Islet precursor cell (in vitro differentiated cells): Measurements from ENCODE around the gene CRISPLD2.

Experiments
- DNase-seq: peaks from one replicate; pipeline ENCODE4 v3.0.0-alpha.2; 2018

The CRISPLD2 gene

DNA sequence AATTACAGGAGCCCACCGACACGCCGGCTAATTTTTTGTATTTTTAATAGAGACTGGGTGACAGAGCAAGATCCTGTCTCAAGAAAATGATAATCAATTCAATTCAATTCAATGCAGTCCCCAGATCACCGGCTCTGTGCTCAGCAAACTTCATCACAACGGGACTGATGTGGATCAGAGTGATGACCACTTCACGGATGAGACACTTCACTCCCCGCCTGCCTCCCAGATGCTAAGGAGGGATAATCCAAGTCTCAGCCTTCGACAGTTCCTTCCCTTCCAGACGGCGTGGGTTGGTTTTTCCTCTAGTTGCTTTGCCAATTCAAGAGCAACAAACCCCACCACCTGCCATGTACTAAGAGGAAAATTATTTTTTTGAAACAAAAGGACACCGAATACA lies 97.7 kb downstream of the CRISPLD2 start:
- no peak for DNase-seq

DNA sequence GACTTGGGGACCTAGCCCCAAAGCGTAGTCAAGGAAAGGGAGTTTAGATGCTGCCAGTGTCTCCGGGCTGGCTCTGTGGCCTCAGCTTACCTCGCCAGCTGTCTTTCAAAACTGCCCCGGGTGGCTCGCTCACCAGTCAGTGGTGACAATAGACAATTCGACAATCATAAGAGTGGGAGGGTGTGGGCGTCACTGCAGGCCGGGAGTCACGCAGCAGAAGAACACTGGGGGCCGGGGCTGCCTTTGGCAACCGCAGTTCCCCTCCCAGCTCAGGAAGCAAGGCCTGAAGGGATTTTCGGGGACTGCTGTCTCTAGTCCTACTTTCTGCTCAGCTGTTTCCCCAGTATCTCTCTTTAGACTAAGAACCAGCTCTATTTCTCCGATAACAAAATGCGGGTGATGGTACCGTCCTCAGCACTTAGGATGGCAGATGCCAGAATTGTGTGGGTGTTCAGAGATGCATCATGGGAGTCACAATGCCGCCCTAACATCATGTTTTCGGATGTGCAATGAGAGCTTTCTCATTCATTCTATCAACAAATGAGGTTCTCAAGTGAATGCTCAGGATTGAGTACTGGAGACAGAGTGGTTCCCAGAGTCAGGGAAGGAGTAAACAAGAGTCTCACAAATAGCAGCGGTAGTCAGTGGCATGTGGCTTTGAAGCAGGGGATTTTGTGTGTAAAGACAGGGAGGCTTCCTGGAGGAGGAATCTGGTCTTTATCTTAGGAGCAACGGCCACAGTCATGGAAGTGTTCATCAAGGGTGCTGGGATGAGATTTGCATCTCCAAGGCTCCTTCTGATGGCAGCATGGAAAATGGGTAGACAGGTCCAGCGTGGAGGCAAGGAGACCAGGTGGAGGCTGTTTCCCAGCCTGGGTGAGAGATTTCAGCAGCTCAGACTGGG lies 98.5 kb downstream of the CRISPLD2 start:
- DNase-seq: no peak

DNA sequence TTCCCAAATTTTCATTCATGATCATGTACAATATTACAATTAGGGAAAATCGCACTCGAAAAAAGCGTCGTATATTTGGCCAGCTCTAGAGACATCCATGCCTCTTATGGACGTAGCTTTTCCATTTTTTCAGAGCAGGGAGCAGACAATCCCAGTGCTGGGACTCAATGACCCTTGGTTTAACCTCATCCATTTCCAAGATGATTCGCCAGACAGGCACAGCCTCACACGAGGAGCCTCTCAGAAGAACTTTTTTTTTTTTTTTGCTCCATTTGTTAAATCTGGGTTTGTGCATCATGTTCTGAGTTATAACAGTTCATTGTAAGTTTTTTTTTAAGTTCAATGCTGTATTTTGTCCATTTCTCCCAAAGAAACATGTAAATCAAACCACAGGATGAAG lies 99.5 kb downstream of the CRISPLD2 start:
- no peak for DNase-seq

DNA sequence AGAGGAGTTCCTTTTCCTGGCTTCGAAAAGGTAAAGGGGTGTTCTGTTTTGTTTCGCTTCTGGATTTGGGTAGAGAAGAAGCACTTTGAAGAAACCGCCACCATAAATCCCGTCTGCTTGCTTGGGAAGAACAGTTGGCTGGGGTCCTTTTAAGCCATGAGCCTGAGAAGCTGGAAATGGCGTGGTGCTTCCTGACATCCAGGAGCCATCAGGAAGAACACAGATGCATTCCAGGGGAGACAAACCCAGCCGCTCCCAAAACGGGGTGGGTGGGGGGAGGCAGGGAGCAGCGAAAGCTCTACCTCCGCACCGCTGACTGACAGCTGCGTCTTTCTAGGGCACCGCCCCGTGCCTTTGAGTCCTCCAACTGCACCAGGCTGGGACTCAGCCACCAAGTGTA lies 99.9 kb downstream of the CRISPLD2 start:
- DNase-seq: no peak

DNA sequence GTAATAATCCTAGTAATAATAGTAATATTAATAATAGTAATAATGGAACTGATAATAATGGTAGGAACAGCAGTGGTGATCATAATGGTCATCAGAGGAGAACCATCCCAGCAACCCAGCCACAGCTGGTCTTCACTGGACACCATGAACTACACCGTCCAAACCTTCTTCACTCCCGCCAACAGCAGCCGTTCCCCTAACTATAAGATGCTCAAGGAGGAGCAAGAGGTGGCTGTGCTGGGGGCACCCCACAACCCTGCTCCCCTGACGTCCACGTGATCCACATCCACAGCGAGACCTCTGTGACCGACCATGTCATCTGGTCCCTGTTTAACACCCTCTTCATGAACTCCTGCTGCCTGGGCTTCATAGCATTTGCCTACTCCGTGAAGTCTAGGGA lies 100.5 kb downstream of the CRISPLD2 start:
- no peak for DNase-seq

DNA sequence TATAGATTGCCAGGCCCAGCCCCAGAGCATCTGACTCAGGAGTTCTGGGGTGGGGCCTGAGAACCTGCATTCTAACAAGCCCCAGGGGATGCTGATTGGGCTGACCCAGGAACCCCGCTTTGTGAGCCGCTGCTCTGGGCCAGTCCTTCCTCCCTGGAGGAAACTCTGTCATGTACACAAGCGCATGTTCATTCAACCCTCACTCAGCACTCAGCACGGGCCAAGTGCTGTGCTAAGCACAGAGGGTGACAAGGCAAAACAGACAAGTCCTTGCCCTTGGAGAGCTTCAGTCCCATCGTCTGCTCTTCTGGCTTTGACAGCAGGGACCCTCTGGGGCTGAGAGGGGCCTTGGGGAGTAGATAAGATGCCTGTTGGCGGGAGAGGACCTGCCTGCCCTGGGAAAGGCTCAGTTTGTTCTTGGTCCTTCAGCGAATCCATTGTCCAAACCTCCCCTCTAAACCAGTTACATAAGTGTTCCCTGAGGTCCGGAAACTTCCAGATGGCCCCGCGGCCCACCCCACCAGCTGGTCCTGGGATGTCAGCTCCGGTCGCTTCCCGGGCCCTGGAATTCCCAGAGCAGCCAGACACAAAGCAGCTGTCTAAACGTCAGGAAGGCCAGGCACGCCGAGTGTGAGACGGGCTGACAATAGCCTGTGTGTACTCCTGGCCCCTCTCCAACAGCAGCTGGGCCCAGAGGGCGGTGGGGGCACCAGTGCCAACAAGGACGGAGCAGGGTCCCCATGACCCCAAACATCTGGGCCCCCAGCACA lies 102.8 kb downstream of the CRISPLD2 start:
- peak; percentile 78 for DNase-seq

DNA sequence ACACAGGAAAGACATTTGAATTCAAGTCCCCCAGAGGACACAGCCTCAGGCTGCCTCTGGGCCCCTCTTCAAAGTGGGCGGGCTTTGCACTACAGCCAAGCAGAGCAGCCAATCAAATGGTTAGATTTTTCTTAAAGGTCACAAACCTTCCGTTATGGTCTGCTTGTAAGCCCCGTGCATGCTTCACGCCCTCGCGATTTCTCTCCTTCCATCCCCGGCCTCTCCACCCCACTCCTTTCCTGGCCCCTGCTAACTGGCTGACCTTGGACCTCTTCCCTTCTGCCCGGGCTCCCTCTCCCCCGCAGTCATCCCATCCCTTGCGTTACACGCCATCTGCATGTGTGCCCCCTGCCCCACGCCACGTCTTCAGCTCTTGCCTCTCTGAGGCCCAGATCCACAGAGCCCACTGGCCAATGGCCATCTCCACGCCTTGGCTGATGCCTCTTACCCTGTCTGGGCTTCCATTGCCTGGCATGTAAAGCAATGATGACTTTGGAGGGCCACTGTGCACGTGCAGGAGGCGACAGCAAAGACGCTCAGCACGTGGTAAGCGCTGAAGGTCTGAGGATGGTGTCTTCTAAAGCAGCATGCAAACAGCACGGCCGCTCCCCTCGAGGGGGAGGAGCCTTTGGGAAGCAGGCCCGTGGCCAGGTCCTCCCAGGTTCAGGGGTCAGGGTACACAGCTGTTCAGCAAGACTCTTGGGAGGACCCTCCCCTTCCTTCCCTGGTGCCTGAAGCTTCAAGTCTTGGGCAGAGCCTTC lies 104.7 kb downstream of the CRISPLD2 start:
- DNase-seq: no peak

DNA sequence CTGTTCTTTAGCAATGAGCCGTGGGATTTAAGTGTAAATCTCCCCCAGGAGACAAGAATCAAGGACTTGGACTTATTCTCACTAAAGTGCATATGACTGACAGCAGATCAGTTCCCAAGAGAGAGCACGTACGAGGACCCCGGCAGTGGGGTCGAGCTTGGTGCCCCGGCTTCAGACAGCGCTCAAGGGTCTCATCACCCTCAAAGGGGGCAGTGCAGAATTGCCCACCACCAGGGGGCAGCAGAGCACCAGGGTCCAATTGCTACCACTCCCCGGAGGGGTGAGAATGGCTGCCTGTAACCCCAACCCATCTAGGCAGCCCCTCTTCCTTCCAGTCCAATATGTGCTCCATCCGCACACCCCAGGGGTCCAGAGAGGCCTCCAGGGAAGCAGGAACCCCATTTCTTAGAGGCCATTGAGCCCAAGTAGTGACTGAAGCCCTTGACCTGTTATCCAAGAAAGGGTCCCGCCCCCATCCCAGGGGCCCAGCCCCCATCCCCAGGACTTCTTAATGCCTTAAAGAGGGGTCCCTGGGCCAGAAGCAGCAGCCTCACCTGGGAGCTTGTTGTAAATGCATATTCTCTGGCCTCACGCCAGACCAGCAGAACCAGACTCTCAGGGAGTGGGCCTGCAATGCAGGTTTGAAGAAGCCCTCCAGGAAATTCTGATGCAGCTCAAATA lies 105.4 kb downstream of the CRISPLD2 start:
- DNase-seq: no peak

DNA sequence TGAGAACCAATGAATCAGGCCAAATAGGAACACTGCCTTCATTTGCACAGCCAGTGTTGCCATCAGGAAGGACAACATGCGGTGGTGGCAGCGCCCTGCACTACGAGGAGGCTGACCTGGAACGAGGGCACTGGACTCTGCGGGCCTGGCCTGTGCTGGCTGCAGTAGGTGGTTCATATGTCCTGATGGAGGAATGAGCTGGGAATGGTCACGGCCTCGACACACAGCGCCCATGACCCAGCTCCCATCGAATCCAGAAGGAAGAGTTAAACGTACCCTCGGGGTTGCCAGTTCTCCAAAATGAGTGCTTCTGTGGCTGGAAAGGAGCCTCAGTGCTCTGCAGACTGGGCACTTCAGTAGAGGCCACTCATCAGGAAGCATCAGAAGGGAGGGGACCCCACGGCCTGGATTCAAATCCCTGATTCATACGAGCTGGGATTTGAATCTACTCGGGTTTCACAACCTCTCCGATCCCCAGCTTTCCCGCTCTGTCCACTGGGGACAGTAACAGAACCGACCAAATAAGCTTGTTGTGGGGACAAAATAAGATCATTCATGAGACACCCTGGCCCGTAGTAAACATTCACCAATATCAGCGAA lies 106.1 kb downstream of the CRISPLD2 start:
- DNase-seq: no peak

DNA sequence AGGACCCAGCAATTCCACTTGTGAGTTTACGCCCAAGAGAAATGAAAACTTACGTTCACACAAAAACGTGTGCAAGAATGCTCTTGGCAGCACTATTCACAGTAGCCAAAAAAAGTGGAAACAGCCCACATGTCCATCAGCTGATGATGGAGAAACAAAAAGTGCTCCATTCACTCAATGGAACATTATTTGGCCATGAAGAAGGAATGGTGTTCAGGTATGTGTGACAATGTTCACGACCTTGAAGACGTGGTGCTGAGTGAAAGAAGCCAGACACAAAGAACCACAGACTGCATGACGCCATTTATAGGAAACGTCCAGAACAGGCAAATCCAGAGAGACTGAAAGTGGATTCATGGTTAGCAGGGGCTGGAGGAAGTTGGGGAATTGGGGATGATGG lies 106.7 kb downstream of the CRISPLD2 start:
- no peak for DNase-seq

DNA sequence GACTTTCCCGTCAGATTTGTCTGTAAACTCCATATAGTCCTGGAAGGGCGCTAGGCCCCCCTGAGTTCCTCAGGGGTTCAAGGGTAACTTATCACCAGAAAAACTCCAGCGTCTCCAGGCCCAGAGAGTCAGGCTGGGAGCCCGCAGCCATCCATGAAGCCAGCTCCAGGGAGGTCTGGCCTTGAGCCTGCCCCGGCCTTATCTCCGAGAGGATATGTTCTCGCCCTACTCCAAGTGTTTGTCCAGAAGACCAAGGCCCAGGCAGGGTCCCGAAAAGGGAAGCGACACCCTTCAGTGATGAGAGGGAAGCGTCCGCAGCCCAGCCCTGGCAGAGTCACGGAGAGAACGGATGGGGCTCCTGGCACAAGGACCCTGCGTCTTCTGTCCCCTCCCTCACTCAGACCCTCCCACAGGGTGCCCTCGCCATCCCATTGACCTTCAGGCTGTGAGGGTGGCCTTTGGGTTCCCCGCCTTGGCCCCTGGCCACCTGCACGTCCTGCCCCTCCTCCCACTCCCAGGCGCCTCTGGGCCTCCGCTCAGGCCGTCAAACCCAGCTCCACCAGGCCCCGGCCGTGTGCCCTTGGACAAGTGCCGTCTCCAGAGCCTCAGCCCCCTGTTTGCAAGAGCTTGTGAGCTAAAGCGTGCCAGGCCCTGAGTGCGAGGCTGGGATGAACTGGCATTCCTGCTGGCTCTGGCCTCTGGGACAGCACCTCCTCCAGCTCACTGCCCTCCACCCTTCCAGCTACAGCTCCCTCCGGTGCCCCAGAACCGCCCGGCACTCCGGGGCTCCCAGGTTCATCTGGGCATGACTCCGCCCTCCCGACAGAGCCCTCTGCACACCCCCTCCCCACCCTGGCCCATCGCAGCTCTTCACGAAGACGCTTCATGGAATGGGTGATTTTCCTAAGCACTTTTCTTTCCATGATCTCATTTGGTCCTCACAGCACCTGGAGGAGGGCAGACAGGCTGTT lies 108.1 kb downstream of the CRISPLD2 start:
- no peak for DNase-seq

DNA sequence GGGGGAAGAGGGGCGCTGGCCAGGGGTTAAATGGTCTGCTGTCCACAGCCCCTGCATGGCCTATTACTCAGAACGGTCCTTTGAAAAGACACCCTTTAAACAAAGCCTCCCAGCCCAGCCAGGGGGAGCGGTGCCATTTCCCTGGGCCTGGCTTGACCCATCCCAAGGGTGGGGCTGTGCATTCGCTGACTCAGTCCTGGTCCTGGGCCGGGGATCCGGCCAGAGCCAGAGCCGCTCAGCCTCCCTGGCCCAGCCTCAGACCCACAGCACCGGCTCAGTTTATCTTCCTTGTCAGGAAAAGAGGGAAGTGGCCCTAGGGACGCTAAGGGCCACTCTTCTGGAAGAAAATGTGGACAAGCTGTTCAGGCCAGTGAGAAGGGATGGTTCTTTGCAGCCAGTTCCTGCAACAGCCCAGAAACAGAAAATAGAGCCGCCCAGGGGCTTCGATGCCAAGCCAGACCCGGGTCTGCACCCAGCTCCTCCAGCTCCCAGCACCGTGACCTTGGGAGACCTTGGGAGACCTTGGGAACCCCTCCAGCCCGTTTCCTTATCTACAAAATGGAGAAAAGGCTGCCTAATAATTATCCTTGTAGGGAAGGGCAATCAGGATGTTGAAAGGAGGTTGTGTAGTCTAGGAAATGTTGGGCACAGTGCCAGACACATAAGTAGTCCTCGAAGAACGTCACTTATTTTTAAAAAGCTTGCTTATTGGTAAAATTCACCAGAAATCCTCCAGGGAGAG lies 109.1 kb downstream of the CRISPLD2 start:
- DNase-seq: no peak

DNA sequence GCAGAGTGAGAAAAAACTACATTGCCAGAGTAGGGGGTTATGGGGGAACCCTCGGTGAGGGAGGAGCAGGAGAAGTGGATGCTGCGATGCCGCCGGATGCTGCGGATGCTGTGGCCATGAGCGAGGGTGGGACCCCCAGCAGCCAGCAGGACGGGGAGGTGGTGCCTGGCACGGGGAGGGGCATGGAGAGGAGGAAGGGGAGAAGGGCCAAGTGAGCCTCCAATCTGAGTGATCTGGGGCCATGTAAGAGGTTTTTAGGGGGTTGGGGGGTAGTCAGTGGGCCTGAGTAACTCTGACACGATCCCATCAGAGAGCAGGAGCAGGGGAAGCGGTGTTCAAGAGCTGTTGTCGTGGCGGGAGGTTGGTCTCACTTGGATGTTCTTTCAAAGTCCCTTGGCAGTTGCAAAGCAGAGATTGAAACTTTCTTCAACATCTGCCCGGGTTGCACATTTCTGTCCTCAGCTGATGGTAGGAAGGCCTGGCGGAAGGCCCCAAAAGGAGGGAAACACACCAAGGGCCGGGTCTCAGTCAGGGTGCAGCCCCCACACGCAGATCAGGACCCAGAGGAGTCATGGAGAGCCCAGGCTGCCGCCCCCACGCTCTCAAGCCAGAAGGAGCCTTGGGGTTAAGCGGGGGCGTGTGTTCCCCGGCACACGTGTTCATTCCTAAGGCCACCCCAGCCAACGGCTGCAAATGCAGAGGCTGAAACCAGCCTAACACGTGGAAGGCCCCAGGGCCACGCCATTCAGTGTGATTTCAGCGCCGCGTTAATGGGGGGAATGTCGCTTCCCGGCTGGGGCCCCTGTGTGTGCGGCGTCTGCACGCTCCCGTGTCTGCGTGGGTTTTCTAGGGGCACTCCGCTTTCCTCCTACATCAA lies 109.9 kb downstream of the CRISPLD2 start:
- DNase-seq: no peak

DNA sequence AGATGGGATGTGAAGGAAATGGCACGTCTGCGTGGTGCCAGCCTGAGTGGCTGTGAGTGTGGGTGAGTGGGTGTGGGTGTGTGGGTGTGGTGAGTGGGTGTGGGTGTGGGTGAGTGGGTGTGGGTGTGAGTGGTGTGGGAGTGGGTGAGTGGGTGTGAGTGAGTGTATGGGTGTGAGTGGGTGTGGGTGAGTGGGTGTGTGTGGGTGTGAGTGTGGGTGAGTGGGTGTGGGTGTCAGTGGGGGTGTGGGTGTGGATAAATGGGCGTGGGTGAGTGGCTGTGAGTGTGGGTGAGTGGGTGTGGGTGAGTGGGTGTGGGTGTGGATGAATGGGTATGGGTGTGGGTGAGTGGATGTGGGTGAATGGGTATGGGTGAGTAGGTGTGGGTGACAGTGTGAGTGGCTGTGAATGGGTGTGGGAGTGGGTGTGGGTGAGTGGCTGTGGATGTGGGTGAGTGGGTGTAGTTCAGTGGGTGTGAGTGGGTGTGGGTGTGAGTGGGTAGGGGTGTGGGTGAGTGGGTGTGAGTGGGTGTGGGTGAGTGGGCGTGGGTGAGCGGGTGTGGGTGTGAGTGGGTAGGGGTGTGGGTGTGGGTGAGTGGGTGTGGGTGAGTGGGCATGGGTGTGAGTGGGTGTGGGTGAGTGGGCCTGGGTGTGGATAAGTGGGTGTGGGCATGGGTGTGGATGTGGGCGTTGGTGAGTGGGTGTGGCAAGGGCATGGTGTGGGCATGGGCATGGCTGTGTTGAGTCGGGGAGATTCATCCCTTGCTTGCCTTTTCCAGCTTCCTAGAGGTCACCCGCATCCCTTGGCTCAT lies 110.7 kb downstream of the CRISPLD2 start:
- DNase-seq: no peak

DNA sequence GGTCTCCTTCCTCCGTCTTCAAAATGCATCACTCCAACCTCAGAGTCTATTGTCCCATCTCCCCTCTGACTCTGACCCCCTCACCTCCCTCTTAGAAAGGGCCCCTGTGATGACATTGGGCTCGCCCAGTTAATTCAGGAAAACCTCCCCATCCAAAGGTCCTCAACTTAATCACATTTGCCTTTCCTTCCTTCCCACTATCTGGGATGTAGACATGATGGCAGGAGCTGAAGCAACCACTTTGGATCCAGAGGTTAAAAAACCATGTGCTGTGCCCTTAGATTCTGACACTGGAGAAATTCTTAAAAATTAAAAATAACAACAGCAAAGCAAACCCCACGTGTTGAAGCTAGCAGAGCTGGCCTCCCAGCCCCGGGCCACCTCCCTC lies 111.3 kb downstream of the CRISPLD2 start:
- DNase-seq: no peak

DNA sequence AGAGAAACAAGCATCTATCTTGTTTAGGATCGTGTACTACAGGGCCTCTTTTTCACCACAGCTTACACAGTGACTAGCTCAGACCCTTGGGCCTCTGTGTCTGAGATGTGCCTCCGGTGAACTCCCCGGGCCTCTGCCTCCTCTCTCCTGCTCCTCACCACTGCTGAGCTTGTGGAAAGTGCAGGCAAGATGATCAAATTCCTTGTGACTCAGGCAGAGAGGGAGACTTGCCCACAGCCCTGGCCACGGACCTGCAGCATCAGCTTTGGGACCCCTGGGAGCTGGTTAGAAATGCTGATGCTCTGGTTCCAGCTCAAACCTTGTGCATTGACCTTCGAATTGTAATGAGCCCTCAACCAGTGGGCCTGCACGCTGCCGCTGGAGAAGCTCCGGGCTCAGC lies 111.7 kb downstream of the CRISPLD2 start:
- no peak for DNase-seq

DNA sequence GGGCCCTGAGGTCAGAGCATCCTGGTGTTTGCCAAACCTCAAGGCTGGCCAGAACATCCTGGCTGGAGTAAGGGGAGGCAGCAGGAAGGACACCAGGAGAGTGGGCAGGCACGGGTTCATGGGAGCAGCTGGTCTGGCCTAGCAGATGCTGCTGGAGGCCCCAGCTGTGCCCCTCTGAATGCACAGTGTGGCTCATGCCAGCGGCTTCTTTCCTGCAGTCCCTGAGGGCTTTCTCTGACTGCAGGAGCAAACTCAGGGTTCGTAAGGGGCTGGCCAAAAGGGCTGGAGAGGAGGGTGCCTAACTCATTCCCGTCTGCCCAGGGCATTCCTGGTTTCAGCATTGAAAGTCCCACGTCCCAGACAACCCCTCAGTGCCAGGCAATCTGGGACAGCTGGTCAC lies 112.9 kb downstream of the CRISPLD2 start:
- no peak for DNase-seq
